ENCODE data around the gene KCNK2. TPM values are rescaled to one million over a fixed set of nuclear protein-coding genes. Genes with fewer than 3 reads are reported as not detected.

Gene KCNK2
- total and polyA plus RNA-seq, 2 of the 4 experiments (the other 2 are of a cell fraction) = 45.9 to 86.9 TPM

DNA sequence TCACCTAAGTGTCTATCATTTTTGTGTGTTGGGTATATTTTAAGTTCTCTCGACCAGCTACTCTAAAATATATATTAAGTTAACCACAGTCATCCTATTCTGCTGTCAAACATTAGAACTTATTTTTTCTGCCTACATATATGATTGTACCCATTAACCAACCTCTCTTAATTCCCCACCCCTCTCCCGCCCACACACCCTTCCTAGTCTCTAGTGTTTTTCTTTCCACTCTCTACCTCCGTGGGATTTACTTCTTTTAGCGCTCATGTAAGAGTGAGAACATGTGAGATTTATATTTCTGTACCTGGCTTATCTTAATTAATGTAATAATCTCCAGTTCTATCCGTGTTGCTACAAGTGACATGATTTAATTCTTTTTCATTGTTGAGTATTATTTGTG is 26.6 kb downstream of the KCNK2 start:
- H3K4ac ChIP-seq (ENCODE audit: low read depth, low read length) = no peak overlapping the region
- H2BK15ac ChIP-seq (ENCODE audit: low read depth, low read length) = no peak overlapping the region
- H3K18ac ChIP-seq (ENCODE audit: low read depth, low read length) = no peak overlapping the region
- H3K9me3 ChIP-seq (ENCODE audit: control insufficient read depth, insufficient read depth, low read length) = no peaks in the 10 kb centered on the region
- H3K27ac ChIP-seq (ENCODE audit: insufficient read depth, low read length) = no peak overlapping the region
- ATAC-seq (ENCODE audit: low read depth) (no peak), DNase-seq (no peak)
- no peak overlapping the region for H4K5ac ChIP-seq (ENCODE audit: low read depth, low read length)
- H4K91ac ChIP-seq (ENCODE audit: insufficient read depth, low read depth, low read length) = no peak overlapping the region
- BruUV-seq (replicated peaks) = no TSS peak
- TF ChIP-seq ELK1 (IDR thresholded peaks at IDR 0.05; ENCODE audit: borderline replicate concordance, low read depth, low read length) (no peak), MAZ (IDR thresholded peaks at IDR 0.05; ENCODE audit: borderline replicate concordance, low read depth, low read length) (no peak)
- peaks cover 3% of the 10 kb centered on the region; the same call in 1 of the 2 replicates for H4K20me1 ChIP-seq (ENCODE audit: insufficient read depth, low read length)
- no peak overlapping the region for H3K23ac ChIP-seq (ENCODE audit: low read depth, low read length)
- no peak overlapping the region for H2BK5ac ChIP-seq (ENCODE audit: low read depth, low read length, poor library complexity, severe bottlenecking)
- H3K4me2 ChIP-seq (ENCODE audit: low read depth, low read length) = no peak overlapping the region
- POLR2A ChIA-PET (ENCODE audit: unreplicated experiment) = no interaction called here
- no peak overlapping the region for H3K9ac ChIP-seq (ENCODE audit: low read depth, low read length)
- dilution Hi-C loops (cut with HindIII; ENCODE audit: low sequenced_read_pairs, unreplicated experiment) (no loop called here), intact Hi-C loops (cut with micrococcal nuclease) (no loop called here), in situ Hi-C loops (cut with MboI; ENCODE audit: low sequenced_read_pairs) (no loop called here)
- peaks cover 4 to 12% of the 10 kb centered on the region in 2 experiments; a peak in 1 of 4 replicates for H3K79me1 ChIP-seq (ENCODE audit: low read depth in 1 of 2, low read length in 2 of 2)
- 100% methylated on average over 1 of the region's 5 CpGs; no CpG with 5 or more reads in 1 of the 2 experiments for WGBS, 2 experiments (ENCODE audit: extremely low coverage in 2 of 2, insufficient read length in 1 of 2)
- CTCF ChIA-PET = no interaction called here
- no peak overlapping the region for H2AK9ac ChIP-seq (replicated peaks; ENCODE audit: low read depth, low read length, poor library complexity)
- H3K56ac ChIP-seq (ENCODE audit: extremely low read depth, insufficient read depth, low read length) = no peak overlapping the region
- no peak overlapping the region for H2AK5ac ChIP-seq (ENCODE audit: low read depth, low read length)
- H3K4me1 ChIP-seq (ENCODE audit: control insufficient read depth, insufficient read depth, low read length) = no peaks in the 10 kb centered on the region
- H3K9me1 ChIP-seq (ENCODE audit: insufficient read depth, low read length) = peaks cover 3% of the 10 kb centered on the region; the same call in 1 of the 2 replicates
- no peak overlapping the region for H2BK20ac ChIP-seq (ENCODE audit: low read depth, low read length)
- no peak overlapping the region for H4K8ac ChIP-seq (ENCODE audit: low read depth in 2 of 2, low read length in 2 of 2)
- H3K4me3 ChIP-seq (ENCODE audit: insufficient read depth, low read depth, low read length) = no peak overlapping the region
- no peak overlapping the region for H2AFZ ChIP-seq (replicated peaks; ENCODE audit: low read length, poor library complexity)
- no peaks in the 10 kb centered on the region; the same call in 1 of the 2 replicates for H3K36me3 ChIP-seq (ENCODE audit: control insufficient read depth, insufficient read depth, low read length)
- H3K27me3 ChIP-seq (ENCODE audit: control insufficient read depth, insufficient read depth, low read length) = no peaks in the 10 kb centered on the region
- H2BK120ac ChIP-seq (ENCODE audit: low read depth, low read length) = no peak overlapping the region
- H3K14ac ChIP-seq (replicated peaks; ENCODE audit: low read depth, low read length) = no peak overlapping the region
